NCI-H446 treated with DMSO at 0.1 percent for 48 hours (cell line): Measurements from ENCODE around the gene TNFRSF8.

Source experiments
- DNase-seq: peaks from one replicate; lab custom pipeline; 2025; lab: John Stamatoyannopoulos, UW

The TNFRSF8 gene

GRCh38 chr1:12159816-12160215 lies 96.7 kb downstream of the TNFRSF8 start:
- no peak for DNase-seq

GRCh38 chr1:12161324-12161661 lies 98.2 kb downstream of the TNFRSF8 start:
- no peak for DNase-seq

GRCh38 chr1:12161662-12162458 lies 98.8 kb downstream of the TNFRSF8 start:
- DNase-seq: no peak

GRCh38 chr1:12162459-12163137 lies 99.5 kb downstream of the TNFRSF8 start:
- DNase-seq: no peak

- DNase-seq: no peak
Measured at GRCh38 chr1:12163210-12163609, 100.1 kb downstream of the TNFRSF8 start.

GRCh38 chr1:12164210-12164609 lies 101.1 kb downstream of the TNFRSF8 start:
- no peak for DNase-seq

- no peak for DNase-seq
Measured at GRCh38 chr1:12165342-12165741, 102.2 kb downstream of the TNFRSF8 start.

GRCh38 chr1:12166834-12167492 lies 103.9 kb downstream of the TNFRSF8 start, which contains the start of gene TNFRSF1B:
Gene TNFRSF1B (plus strand): TSS chr1:12166991. CDS start chr1:12167092, 101 bp downstream.
- DNase-seq: no peak

- no peak for DNase-seq
Measured at GRCh38 chr1:12167493-12168429, 104.7 kb downstream of the TNFRSF8 start.

GRCh38 chr1:12168451-12169160 lies 105.5 kb downstream of the TNFRSF8 start:
- no peak for DNase-seq

GRCh38 chr1:12169442-12170135 lies 106.5 kb downstream of the TNFRSF8 start:
- no peak for DNase-seq

- DNase-seq: no peak
Measured at GRCh38 chr1:12170263-12170671, 107.2 kb downstream of the TNFRSF8 start.

GRCh38 chr1:12171206-12172041 lies 108.3 kb downstream of the TNFRSF8 start:
- no peak for DNase-seq

GRCh38 chr1:12172042-12172851 lies 109.1 kb downstream of the TNFRSF8 start:
- no peak for DNase-seq

GRCh38 chr1:12173041-12173509 lies 110.0 kb downstream of the TNFRSF8 start:
- DNase-seq: no peak

- no peak for DNase-seq
Measured at GRCh38 chr1:12173631-12174121, 110.6 kb downstream of the TNFRSF8 start.

- DNase-seq: no peak
Measured at GRCh38 chr1:12174924-12175810, 112.1 kb downstream of the TNFRSF8 start.
